DMS114 treated with DMSO at 0.1 percent for 48 hours (cell line): ENCODE data around the gene SSC4D.
A peak's percentile ranks its signal among the peaks of the same experiment; 100 is the strongest.
"Not testable (repeated sequence)": the region's sequence is repeated elsewhere in the genome, so short reads cannot be mapped to it uniquely, and the experiment has no call there.

Experiments used
- DNase-seq: peaks from one replicate; lab custom pipeline; 2025; ENCODE audit not compliant: unreplicated experiment; lab: John Stamatoyannopoulos, UW

SSC4D gene

DNA sequence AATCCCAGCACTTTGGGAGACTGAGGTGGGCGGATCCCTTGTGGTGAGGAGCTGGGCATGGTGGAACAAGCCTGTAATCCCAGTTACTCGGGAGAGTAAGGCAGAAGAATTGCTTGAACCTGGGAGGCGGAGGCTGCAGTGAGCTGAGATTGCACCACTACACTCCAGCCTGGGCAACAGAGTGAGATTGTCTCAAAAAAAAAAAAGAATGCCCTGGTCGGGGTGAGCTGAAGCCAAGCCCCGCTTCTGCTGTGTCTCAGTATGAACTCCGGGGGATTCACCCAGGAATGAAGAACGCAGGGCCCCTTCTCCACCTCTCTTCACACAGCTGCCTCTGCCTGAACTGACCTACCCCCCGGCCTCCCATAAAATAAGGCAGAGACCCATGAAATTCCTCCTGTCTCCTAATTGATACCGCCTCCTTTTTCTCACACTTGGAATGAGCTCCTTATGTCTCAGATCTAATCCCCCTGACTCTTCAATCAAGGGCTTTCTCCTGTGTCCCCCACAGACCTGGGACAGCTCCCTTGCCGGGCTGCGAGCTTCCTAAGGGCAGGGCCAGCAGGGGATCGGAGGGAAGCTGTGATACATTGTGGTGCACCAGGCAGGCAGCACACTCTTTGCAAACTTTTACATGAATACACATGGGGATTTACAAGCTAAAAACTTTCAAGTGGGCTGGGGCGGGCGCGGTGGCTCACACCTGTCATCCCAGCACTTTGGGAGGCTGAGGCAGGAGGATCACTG lies 14.3 kb upstream of the SSC4D start:
- no peak for DNase-seq

DNA sequence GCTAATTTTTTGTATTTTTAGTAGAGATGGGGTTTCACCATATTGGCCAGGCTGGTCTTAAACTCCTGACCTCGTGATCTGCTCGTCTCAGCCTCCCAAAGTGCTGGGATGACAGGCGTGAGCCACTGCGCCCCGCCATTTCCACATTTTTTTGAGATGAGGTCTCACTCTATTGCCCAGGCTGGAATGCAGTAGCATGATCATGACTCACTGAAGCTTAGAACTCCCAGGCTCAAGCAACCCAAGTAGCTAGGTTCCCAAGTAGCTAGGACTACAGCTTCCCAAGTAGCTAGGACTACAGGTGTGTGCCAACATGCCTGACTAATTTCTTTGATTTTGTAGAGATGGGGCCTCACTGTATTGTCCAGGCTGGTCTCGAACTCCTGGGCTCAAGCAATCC lies 11.6 kb upstream of the SSC4D start:
- DNase-seq: not testable (repeated sequence)

DNA sequence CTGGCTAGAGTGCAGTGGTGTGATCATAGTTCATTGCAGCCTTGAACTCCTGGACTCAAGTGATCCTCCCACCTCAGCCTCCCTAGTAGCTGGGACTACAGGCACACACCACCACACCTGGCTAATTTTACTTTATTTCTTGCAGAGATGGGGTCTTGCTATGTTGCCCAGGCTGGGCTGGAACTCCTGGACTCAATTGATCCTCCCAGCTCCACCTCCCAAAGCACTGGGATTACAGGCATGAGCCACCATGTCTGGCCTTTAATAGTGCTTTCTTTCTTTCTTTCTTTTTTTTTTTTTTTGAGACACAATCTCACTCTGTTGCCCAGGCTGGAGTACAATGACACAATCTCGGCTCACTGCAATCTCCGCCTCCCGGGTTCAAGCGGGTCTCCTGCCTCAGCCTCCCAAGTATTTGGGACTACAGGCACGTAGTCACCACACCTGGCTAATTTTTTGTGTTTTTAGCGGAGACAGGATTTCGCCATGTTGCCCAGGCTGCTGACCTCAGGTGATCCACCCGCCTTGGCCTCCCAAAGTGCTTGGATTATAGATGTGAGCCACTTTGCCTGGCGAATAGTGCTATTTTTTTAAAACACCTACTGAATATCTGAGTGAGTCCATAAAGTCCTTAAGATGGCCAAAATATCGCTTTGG lies 8.3 kb upstream of the SSC4D start:
- DNase-seq: not testable (repeated sequence)

DNA sequence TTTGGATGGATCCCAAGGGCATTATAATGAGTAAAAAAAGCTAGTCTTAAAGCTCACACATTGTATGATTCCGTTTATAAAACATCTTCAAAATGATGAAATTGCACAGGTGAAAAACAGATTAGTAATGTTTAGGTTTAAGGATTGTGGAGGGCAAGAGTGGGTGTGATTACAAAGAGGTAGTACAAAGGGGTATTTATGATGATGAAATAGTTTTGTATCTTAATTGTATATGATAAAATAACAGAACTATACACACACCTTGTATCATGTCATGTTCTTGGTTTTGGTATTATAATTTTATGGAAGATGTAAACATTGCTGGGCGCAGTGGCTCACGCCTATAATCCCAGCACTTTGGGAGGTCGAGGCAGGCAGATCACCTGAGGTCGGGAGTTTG lies 2.8 kb upstream of the SSC4D start:
- no peak for DNase-seq

DNA sequence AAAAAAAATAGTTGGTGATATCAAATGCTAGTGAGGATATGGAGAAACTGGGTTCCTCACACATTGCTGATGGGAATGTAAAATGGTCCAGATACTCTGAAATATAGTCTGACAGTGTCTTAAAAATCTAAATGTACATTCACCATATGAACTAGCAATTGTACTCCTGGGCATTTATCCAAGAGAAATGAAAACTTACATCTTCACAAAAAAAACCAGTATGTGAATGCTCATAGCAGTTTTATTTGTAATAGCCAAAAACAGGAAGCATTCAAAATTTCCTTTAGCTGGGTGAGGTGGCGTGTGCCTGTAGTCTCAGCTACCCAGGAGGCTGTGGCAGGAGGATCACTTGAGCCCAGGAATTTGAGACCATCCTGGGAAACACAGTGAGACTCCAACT lies 2.1 kb upstream of the SSC4D start:
- DNase-seq: no peak

DNA sequence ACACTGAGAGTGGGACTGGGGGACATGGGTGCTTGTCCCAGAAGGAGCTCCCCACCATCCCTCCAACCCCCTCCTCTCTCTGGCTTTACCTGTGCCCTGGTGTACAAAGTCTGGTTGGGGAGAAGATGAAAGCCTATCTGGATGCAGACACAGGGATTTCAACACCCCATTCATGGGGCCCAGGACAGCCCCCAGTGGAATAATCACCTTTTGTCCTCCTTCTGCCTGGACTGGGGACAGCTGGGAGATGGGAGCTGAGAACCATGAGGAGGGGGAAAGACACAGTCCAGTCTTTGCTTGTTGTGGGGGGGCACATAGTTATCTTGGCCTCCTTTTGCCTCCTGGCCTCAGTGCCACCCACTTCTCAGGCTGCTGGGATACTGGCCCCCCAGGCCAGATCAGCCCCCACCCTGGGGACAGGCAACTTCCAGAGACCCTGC lies 1.4 kb downstream of the SSC4D start:
- DNase-seq: no peak

DNA sequence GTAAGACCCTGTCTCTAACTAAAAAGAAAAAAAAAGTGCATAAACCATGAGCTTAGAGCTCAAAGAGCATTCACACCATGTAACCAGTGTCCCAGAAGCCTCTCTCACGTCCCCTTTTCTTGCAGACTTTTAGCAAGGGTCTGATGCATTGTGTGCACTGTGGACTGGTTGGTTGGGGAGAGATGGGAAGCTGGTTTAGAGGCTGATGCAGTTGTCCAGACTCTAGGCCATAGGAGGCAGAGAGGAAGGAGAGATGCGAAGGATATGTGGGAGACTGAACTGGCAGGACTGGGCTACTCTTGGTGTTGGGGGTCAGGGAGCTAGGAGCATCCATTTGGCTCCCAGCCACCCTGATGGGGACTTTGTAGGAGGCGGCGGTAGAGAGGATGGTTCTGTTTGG lies 1.8 kb downstream of the SSC4D start:
- DNase-seq: no peak

DNA sequence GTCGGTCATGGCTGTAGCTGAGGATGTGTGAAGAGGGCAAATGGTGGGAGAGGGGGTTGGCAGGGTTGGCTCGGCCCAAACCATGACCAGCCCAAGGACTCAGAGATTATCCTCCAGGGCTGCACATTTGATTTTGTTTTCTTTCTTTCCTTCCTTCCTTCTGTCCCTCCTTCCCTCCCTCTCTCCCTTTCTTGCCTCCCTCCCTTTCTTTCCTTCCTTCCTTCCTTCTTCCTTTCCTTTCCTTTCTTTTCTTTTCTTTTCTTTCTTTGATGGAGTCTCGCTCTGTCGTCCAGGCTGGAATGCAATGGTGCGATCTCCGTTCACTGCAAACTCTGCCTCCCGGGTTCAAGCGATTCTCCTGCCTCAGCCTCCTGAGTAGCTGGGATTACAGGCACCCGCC lies 3.8 kb downstream of the SSC4D start:
- DNase-seq: no peak

DNA sequence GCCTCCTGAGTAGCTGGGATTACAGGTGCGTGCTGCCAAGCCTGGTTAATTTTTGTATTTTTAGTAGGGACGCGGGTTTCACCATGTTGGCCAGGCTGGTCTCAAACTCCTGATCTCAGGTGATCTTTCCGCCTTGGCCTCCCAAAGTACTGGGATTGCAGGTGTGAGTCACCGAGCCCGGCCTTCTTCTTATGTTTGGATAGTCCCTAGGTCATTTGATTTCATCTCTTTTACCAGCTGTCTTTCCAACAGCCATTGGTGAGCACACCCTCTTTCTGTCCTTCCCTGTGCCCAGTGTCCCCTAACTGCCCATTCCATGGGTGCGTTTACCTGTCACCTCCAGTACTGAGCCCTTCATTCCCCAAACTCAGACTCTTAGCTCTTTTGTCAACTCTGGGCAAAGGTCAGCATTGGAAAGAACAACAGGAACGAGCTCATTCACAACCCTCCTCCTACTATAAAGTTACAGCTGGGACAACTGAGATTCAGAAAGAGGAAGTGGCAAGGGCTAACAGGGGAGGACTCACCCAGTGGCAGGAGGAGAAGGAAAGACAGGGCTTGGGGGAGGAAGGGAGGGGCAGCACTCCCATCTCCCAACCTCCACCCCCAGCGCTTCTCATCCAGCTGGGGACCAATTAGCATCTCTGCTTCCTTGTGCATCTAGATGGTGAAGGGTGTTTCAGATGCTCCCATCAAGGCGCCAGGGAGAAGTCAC lies 5.6 kb downstream of the SSC4D start:
- no peak for DNase-seq

DNA sequence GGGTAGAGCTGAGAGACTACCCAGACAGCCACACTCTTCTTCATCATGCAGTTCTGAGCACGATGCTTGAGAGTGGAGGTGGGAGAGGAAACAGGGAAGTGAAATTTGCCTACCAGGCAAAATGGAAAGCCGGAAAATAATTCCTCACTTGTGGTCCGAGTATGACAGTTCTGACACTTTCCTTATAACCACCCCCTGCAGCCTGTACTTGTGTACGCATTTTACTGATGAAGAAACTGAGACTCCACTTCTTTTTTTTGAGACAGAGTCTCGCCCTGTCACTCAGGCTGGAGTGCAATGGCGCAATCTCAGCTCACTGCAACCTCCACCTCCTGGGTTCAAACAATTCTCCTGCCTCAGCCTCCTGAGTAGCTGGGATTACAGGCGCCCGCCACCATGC lies 6.4 kb downstream of the SSC4D start:
- DNase-seq: not testable (repeated sequence)

DNA sequence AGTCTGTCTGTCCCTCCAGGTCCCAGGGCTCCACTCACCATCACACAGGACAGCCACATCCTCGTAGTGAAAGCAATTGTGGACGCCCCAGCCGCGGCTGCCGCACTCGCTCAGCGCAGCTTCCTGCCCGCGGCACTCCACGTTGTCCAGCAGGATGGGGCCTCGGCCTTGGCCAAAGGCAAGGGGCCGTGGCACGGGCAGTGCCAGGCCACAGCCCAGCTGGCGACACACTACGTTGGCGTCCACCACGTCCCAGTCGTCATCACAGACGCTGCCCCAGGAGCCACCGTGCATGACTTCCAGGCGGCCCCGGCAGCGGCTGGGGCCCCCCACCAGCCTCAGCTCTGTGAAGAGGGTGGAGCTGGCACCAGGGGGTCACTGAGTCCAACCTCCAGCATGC lies 9.2 kb downstream of the SSC4D start:
- DNase-seq: no peak

DNA sequence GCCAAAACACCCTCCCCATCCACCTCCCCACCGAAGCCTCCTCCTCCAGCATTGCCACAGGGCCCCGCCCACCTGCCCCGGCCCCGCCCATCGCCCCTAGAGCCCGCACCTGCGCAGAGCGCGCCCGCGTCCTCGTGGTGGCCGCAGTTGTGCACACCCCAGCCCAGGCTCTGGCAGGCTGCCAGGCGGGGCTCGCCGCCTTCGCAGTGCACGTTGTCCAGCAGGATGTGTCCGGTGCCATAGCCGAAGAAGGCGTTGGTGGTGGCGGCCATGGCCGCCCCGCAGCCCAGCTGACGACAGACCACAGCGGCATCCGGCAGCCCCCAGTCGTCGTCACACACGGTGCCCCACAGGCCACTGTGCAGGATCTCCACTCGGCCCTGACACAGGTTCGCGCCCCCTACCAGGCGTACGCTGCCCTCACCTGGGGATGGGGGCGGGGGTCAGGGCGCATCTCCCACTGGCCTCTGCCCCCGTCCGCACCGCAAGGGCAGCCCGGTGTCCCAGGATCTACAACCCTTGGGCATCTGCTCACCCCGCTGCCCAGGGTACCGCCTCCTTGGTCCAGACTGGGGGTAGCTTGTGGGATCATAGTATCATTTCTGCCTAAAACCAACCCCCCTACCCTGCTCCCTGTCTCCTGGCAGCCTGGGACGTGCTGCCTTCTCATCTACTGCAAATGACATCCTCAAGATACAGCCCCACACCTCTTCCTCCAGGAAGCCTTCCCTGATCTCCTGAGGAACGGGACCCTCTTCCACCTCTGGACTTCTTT lies 11.9 kb downstream of the SSC4D start:
- peak; percentile 41 for DNase-seq

DNA sequence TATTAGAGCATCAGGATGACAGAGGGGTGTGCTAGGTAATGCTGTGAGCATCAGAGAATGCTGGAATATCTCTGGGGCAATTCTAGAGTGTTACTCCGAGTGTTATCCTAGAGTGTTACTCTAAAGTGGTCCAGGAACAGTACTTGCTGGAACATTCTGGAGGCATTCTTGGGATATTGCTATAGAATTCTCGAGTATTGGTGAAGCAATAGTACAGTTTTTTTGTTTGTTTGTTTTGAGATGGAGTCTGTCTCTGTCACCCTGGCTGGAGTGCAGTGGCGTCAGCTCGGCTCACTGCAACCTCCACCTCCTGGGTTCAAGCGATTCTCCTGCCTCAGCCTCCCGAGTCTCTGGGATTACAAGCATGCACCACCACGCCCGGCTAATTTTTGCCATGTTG lies 12.6 kb downstream of the SSC4D start:
- DNase-seq: no peak

DNA sequence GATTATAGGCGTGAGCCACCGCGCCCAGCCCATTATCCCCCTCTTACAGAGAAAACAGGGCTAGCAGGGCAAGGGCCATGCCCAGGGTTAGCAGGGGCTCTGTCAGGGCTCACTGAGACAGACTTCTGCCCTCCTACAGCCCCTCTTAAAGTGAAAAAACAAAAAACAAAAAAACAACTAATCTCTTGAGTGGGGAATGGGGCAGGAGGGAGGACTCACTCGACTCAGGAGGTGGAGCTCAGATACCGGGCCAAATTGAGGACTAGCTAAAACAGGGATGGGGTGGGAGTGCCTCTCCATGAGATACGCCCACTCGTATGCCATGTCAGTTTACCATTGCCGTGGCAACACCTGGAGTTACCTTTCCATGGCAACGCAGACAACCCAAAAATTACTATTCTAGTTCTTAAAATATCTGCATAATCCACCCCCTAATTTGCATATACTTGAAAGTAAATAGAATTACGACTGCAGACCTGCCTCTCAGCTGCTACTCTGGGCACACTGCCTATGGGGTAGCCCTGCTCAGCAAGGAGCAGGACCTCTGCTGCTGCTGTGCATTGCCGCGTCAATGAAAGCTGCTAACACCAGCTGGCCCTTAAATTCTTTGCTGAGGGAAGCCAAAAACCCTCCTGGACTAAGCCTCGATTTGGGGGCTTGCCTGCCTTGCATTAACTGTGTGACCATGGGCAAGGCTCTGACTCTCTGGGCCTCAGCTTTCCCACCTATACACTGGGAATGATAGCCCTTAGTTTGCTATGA lies 13.4 kb downstream of the SSC4D start:
- DNase-seq: no peak

DNA sequence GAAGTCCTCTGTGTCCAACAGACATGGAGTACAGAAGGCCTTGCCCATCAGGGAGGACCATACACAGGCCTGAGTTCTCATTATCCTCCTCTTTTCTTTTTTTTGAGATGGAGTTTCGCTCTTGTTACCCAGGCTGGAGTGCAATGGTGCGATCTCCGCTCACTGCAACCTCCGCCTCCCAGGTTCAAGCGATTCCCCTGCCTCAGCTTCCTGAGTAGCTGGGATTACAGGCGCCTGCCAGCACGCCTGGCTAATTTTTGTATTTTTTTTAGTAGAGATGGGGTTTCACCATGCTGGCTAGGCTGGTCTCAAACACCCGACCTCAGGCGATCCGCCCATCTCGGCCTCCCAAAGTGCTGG lies 13.9 kb downstream of the SSC4D start:
- not testable (repeated sequence) for DNase-seq

DNA sequence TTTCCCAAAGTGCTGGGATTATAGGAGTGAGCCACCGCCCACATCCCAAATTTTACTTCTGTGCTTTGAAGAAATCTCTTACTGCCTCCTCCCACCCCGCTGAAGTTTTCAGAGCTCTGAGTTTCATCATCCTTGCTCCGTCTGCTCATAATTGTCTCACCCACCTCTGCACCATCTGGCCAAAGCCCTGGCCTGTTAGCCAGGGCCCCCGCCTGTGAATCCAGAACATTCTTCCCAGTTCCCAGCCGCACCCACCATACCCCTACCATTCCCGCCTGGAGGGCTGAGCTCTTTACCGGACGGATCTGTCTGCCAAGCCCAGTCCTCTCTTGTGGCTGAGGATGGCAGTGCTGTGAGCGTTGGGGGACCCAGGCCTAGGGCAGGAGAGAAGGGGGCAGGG lies 14.5 kb downstream of the SSC4D start:
- DNase-seq: no peak

DNA sequence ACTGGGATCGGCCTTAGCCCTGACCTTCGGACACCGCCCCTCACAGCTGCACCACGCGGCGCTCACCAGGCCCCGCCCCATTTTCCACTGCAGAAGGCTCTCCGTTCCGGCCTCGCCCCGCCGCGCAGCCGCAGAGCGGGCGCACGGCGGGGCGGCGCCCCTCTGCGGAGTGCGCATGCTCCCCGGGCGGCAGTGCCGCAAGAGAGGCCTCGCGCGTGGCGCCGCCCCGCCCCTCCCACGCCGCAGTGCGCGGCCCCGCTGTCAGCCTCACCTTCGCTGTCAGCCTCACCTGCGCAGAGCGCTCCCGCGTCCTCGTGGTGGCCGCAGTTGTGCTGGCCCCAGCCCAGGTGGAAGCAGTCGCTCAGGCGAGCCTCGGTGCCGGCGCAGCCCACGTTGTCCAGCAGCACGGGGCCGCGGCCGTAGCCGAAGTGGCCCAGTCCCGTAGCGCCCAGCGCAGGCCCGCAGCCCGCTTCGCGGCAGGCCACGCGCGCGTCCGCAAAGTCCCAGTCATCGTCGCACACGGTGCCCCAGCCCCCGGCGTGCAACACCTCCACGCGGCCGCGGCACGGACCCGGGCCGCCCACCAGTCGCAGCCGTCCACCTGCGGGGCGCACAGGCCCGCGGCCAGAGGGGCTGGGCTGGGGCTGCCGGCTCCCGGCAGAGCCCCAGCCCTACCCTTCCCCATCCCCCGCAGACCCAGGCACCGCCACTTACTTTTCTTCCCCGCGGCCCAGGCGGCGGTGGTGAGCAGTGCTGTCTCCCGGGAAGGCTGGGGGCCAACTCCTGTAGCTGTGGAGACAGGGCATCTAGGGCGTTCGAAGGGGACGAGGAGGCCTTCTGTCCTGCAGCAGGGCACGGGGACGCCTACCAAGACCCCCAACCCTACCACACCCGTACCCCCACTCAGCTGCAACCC lies 16.1 kb downstream of the SSC4D start:
- peak; percentile 82 for DNase-seq

DNA sequence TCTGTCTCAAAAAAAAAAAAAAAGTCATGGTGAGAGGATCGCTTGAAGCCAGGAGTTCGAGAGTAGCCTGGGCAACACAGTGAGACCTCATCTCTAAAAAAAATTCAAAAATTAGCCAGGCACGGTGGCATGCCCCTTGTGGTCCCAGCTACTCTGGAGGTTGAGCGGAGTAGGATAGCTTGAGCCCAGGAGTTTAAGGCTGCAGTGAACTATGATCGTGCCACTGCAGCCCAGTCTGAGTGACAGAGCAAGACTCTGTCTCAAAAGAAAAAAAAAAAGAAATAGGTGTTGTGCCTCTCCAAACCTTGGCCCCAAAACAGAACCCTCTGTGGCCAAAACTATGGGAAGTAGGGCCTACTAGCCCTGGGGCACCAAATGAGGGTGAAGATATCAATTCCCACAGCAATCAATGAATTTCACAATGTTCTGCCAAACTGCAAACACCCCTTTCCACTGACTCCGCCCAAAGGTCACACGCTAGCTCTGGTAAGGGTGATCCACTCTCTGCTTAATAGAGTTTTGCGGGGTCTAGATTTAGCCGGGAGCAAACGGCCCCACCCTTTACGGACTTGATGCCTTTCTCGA lies 16.9 kb downstream of the SSC4D start:
- DNase-seq: no peak

DNA sequence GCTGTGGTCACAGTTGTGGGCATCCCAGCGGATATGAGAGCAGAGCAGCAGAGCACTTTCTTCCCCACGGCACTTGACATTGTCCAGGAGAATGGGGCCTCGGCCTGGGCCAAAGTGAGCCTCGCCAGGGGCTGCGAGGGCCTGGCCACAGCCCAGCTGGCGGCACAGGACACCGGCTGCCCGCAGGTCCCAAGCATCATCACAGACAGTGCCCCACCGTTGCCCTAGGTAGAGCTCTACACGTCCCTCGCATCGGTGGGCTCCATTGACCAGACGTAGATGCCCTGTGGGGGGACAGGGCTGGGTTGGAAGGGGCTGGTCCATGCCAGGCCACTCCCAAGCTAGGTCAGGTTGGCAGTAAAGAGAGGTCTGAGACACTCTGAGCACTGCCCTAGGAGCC lies 19.4 kb downstream of the SSC4D start:
- DNase-seq: no peak
